Measurements from ENCODE around the gene SIGLEC12. TPM values are rescaled to one million over a fixed set of nuclear protein-coding genes. Genes with fewer than 3 reads are reported as not detected.
"Not testable (repeated sequence)": the region's sequence is repeated elsewhere in the genome, so short reads cannot be mapped to it uniquely, and the experiment has no call there.

The SIGLEC12 gene
- total RNA-seq, 1 donor from 2014 or later = not detected

- Mint-ChIP-seq H3K27me3 (ENCODE audit: insufficient read depth, low read depth) (peaks cover 2% of the 10 kb centered on the region), H3K4me3 (no peak overlapping the region), H3K4me1 (no peaks in the 10 kb centered on the region), H3K36me3 (no peaks in the 10 kb centered on the region), H3K27ac (no peak overlapping the region), H3K9me3 (no peaks in the 10 kb centered on the region)
- Histone ChIP-seq H3K9ac (no peak overlapping the region), H3K4me1 (no peaks in the 10 kb centered on the region), H3K27me3 (no peaks in the 10 kb centered on the region), H2AFZ (replicated peaks) (no peak overlapping the region), H3K4me3 (no peak overlapping the region), H3K79me2 (ENCODE audit: low read depth) (no peaks in the 10 kb centered on the region), H3K4me2 (no peak overlapping the region), H3F3A (ENCODE audit: low read depth) (no peaks in the 10 kb centered on the region), H3K9me3 (ENCODE audit: low read depth) (no peaks in the 10 kb centered on the region), H4K20me1 (ENCODE audit: low read depth) (no peaks in the 10 kb centered on the region), H3K27ac (no peak overlapping the region), H3K36me3 (no peaks in the 10 kb centered on the region)
- TF ChIP-seq EZH2phosphoT487 (IDR thresholded peaks at IDR 0.05) (no peak), EZH2 (IDR thresholded peaks at IDR 0.05) (no peak)
- no peak for DNase-seq (ENCODE audit: low spot score)
Observed at GRCh38 chr19:51503286-51503817, 1.8 kb upstream of the SIGLEC12 start.

GRCh38 chr19:51500931-51501330 is 669 bp downstream of the SIGLEC12 start:
- H3K4me3 Mint-ChIP-seq; H3K9me3 ChIP-seq (ENCODE audit: low read depth); H3K27ac ChIP-seq; H3K36me3 ChIP-seq; H3K36me3 Mint-ChIP-seq; H3K27ac Mint-ChIP-seq; H2AFZ ChIP-seq (replicated peaks); H4K20me1 ChIP-seq (ENCODE audit: low read depth); H3K4me3 ChIP-seq; H3K9ac ChIP-seq; H3F3A ChIP-seq (ENCODE audit: low read depth); H3K27me3 ChIP-seq; H3K4me1 Mint-ChIP-seq; H3K27me3 Mint-ChIP-seq (ENCODE audit: insufficient read depth, low read depth); H3K4me1 ChIP-seq; H3K79me2 ChIP-seq (ENCODE audit: low read depth); H3K9me3 Mint-ChIP-seq; DNase-seq (ENCODE audit: low spot score); H3K4me2 ChIP-seq: not testable (repeated sequence)

- no peaks in the 10 kb centered on the region for H3K36me3 ChIP-seq
- no peaks in the 10 kb centered on the region for H4K20me1 ChIP-seq (ENCODE audit: low read depth)
- no peak overlapping the region for H3K27ac ChIP-seq
- peaks cover 7% of the 10 kb centered on the region for H3K27me3 Mint-ChIP-seq (ENCODE audit: insufficient read depth, low read depth)
- H2AFZ ChIP-seq (replicated peaks) = no peak overlapping the region
- H3K4me2 ChIP-seq = no peak overlapping the region
- no peak overlapping the region for H3K4me3 ChIP-seq
- no peak for DNase-seq (ENCODE audit: low spot score)
- H3K27me3 ChIP-seq = no peaks in the 10 kb centered on the region
- H3K9me3 ChIP-seq (ENCODE audit: low read depth) = no peaks in the 10 kb centered on the region
- H3K36me3 Mint-ChIP-seq = no peaks in the 10 kb centered on the region
- H3K9me3 Mint-ChIP-seq = peaks cover 3% of the 10 kb centered on the region
- no peaks in the 10 kb centered on the region for H3F3A ChIP-seq (ENCODE audit: low read depth)
- H3K9ac ChIP-seq = no peak overlapping the region
- H3K79me2 ChIP-seq (ENCODE audit: low read depth) = no peaks in the 10 kb centered on the region
- TF ChIP-seq EZH2 (IDR thresholded peaks at IDR 0.05) (no peak), EZH2phosphoT487 (IDR thresholded peaks at IDR 0.05) (no peak), CTCF (IDR thresholded peaks at IDR 0.05) (no peak)
- H3K4me3 Mint-ChIP-seq = no peak overlapping the region
- H3K27ac Mint-ChIP-seq = no peak overlapping the region
- H3K4me1 ChIP-seq = no peaks in the 10 kb centered on the region
- H3K4me1 Mint-ChIP-seq = no peaks in the 10 kb centered on the region
Observed at GRCh38 chr19:51497666-51498065, 3.9 kb downstream of the SIGLEC12 start.

- Mint-ChIP-seq H3K27ac (no peak overlapping the region), H3K4me3 (no peak overlapping the region), H3K4me1 (no peaks in the 10 kb centered on the region), H3K27me3 (ENCODE audit: insufficient read depth, low read depth) (peaks cover 7% of the 10 kb centered on the region), H3K36me3 (no peaks in the 10 kb centered on the region), H3K9me3 (peaks cover 3% of the 10 kb centered on the region)
- Histone ChIP-seq H3K4me3 (no peak overlapping the region), H3K79me2 (ENCODE audit: low read depth) (no peaks in the 10 kb centered on the region), H3F3A (ENCODE audit: low read depth) (no peaks in the 10 kb centered on the region), H4K20me1 (ENCODE audit: low read depth) (no peaks in the 10 kb centered on the region), H2AFZ (replicated peaks) (no peak overlapping the region), H3K27me3 (no peaks in the 10 kb centered on the region), H3K27ac (no peak overlapping the region), H3K4me1 (no peaks in the 10 kb centered on the region), H3K9ac (no peak overlapping the region), H3K4me2 (no peak overlapping the region), H3K36me3 (no peaks in the 10 kb centered on the region), H3K9me3 (ENCODE audit: low read depth) (no peaks in the 10 kb centered on the region)
- no peak for TF ChIP-seq EZH2 (IDR thresholded peaks at IDR 0.05)
- no peak for TF ChIP-seq CTCF (IDR thresholded peaks at IDR 0.05)
- no peak for TF ChIP-seq EZH2phosphoT487 (IDR thresholded peaks at IDR 0.05)
- no peak for DNase-seq (ENCODE audit: low spot score)
Observed at GRCh38 chr19:51493776-51494175, 7.8 kb downstream of the SIGLEC12 start.
